ENCODE measurements around the gene TPSD1. TPM values are rescaled to one million over a fixed set of nuclear protein-coding genes. Genes with fewer than 3 reads are reported as not detected.
A peak's percentile ranks its signal among the peaks of the same experiment; 100 is the strongest.

TPSD1 gene
- total RNA-seq, 1 experiment from 2014 or later, result 0.26 TPM

- no TSS peak for BruUV-seq (replicated peaks)
- Histone ChIP-seq H3K36me3 (ENCODE audit: control insufficient read depth, insufficient read depth, low read length) (no peaks in the 10 kb centered on the region), H3K4me3 (ENCODE audit: low read depth in 2 of 2, low read length in 2 of 2) (peak overlapping the region; percentile 12 to 26; a peak in 1 of 4 replicates), H3K27me3 (ENCODE audit: control insufficient read depth, insufficient read depth, low read length) (no peaks in the 10 kb centered on the region), H3K9me3 (ENCODE audit: control insufficient read depth, insufficient read depth, low read depth, low read length) (no peaks in the 10 kb centered on the region), H3K4me1 (ENCODE audit: control insufficient read depth, insufficient read depth, low read length) (peaks cover 19% of the 10 kb centered on the region), H3K27ac (ENCODE audit: low read length) (no peak overlapping the region)
- no peak for TF ChIP-seq POLR2AphosphoS5 (IDR thresholded peaks at IDR 0.05; ENCODE audit: low read depth, low read length)
- TF ChIP-seq CTCF (IDR thresholded peaks at IDR 0.05), result peak; percentile 98
- TF ChIP-seq TCF7L2 (IDR thresholded peaks at IDR 0.05; ENCODE audit: low read depth, low read length), result no peak
- ATAC-seq, result peak; percentile 87
- DNase-seq (ENCODE audit: low read depth, low spot score), result no peak
- intact Hi-C loops (cut with micrococcal nuclease; ENCODE audit: unreplicated experiment), result no loop called here
- POLR2A ChIA-PET, result no interaction called here
- CTCF ChIA-PET, result interaction anchor here (0.7 kb wide), 1 partner anchor 61 kb away, joined by 3 read pairs; no protein-coding TSS in a partner anchor
- in situ Hi-C loops (cut with HindIII; ENCODE audit: low pct_unique_long_range_greater_than_20kb, low sequenced_read_pairs), result no loop called here
Measured at GRCh38 chr16:1300664-1301476, 45.0 kb downstream of the TPSD1 start.

GRCh38 chr16:1301562-1301961 lies 45.7 kb downstream of the TPSD1 start:
- H3K4me1 ChIP-seq (ENCODE audit: control insufficient read depth, insufficient read depth, low read length), result peaks cover 18% of the 10 kb centered on the region
- no peak for ATAC-seq
- intact Hi-C loops (cut with micrococcal nuclease; ENCODE audit: unreplicated experiment), result no loop called here
- H3K9me3 ChIP-seq (ENCODE audit: control insufficient read depth, insufficient read depth, low read depth, low read length), result no peaks in the 10 kb centered on the region
- ChIA-PET CTCF (no interaction called here), POLR2A (no interaction called here)
- H3K4me3 ChIP-seq (ENCODE audit: low read depth in 2 of 2, low read length in 2 of 2), result no peak overlapping the region
- no peaks in the 10 kb centered on the region for H3K36me3 ChIP-seq (ENCODE audit: control insufficient read depth, insufficient read depth, low read length)
- no peak overlapping the region for H3K27ac ChIP-seq (ENCODE audit: low read length)
- no peaks in the 10 kb centered on the region for H3K27me3 ChIP-seq (ENCODE audit: control insufficient read depth, insufficient read depth, low read length)
- in situ Hi-C loops (cut with HindIII; ENCODE audit: low pct_unique_long_range_greater_than_20kb, low sequenced_read_pairs), result no loop called here
- no TSS peak for BruUV-seq (replicated peaks)
- TF ChIP-seq TCF7L2 (IDR thresholded peaks at IDR 0.05; ENCODE audit: low read depth, low read length) (no peak), REST (IDR thresholded peaks at IDR 0.05; ENCODE audit: insufficient read depth in 1 of 2, low read depth in 2 of 2, low read length in 1 of 2) (no peak), SIN3A (IDR thresholded peaks at IDR 0.05; ENCODE audit: borderline replicate concordance, insufficient read depth, low read depth, low read length) (no peak), POLR2AphosphoS5 (IDR thresholded peaks at IDR 0.05; ENCODE audit: low read depth, low read length) (no peak), CTCF (IDR thresholded peaks at IDR 0.05) (no peak)
- no peak for DNase-seq (ENCODE audit: low read depth, low spot score)

All from Panc1 (cell line).